GM18520 (cell line): ENCODE measurements around the gene OR51B6.
A peak's percentile ranks its signal among the peaks of the same experiment; 100 is the strongest.
"Not testable (repeated sequence)": the region's sequence is repeated elsewhere in the genome, so short reads cannot be mapped to it uniquely, and the experiment has no call there.

Source experiments
- ATAC-seq: cut with Tn5 transposase; IDR thresholded peaks from one replicate; pipeline ENCODE4 v1.9.1; 2021; ENCODE audit not compliant: unreplicated experiment

The OR51B6 gene, protein sequence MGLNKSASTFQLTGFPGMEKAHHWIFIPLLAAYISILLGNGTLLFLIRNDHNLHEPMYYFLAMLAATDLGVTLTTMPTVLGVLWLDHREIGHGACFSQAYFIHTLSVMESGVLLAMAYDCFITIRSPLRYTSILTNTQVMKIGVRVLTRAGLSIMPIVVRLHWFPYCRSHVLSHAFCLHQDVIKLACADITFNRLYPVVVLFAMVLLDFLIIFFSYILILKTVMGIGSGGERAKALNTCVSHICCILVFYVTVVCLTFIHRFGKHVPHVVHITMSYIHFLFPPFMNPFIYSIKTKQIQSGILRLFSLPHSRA

DNA sequence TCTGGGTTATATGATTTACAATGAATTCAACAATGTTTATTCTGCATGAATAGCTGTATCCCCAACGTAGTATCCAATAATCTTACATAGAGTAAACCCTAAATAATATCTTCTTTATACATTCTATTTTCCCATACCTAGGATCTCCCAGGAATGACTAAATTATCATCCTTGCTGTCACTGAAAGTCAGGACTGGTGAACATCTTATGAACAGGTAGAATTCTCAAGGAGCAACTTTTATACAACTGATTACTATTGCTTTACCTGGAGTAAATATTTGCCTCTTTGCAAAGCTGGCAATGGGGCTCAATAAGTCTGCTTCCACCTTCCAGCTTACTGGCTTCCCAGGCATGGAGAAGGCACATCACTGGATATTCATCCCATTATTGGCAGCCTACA lies at the start of gene OR51B6:
Gene OR51B6, plus strand, starts transcription at position 301 of the 400 bp plus-strand sequence. Its CDS starts 0 bp downstream, at position 301.
- no peak for ATAC-seq

DNA sequence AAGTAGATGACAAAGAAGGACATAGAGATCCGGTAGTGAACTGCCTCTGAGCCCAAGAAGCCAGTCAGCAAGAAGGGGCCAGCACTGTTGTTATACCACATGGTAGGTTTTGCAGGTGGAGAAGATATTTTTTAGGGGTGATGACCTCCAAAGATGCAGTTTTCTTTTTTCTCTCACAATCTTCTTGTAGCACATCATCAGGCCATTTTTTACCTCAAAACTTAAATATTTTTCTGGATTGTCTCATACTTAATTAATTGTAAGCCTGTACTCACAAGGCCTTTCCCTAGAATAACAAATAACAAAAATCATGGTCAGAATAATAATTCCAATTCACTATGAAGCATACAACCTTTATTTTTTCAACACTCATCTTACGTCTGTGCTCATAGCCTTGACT lies 49.5 kb upstream of the OR51B6 start, which contains the start of gene OR51B4:
Gene OR51B4, minus strand, starts transcription at position 101 of the 400 bp plus-strand sequence. Its CDS starts 0 bp downstream, at position 101.
- no peak for ATAC-seq

DNA sequence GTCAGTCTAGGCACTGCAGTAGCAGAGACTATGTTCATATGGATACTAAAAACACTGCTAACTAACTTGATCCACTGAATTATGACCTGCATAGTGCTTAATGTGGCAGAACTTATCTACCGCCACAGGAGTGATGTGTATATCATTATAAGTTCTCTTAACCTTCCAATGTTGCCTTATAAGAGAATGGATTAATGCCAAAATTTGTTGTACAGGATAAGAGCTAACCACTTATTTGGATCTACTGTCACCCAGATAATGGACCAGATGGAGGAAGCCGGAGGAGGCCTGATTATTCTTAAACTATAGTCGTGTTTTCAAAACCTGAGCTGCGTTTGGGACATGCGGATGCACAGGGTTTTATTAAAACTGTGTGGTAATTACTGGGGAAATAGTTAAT lies 47.7 kb upstream of the OR51B6 start:
- no peak for ATAC-seq

DNA sequence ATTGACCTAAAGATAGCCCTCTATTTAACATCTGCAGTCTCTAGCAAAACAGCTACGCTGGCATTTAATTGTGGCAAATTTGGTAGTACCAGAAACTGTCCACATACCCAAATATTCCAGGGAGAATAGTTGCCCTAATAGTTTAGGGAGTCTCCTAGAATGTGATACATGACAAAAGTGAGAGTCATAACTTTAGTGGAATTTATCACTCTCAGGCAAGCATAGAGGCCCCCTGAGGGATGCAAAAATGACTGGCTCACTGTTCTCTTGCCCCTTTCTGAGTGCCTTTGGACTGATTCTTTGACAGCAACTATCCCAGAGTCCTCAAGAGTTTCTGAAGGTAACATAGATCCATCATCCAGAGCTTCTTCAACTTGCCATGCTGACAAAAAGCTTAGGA lies 47.3 kb upstream of the OR51B6 start:
- no peak for ATAC-seq

DNA sequence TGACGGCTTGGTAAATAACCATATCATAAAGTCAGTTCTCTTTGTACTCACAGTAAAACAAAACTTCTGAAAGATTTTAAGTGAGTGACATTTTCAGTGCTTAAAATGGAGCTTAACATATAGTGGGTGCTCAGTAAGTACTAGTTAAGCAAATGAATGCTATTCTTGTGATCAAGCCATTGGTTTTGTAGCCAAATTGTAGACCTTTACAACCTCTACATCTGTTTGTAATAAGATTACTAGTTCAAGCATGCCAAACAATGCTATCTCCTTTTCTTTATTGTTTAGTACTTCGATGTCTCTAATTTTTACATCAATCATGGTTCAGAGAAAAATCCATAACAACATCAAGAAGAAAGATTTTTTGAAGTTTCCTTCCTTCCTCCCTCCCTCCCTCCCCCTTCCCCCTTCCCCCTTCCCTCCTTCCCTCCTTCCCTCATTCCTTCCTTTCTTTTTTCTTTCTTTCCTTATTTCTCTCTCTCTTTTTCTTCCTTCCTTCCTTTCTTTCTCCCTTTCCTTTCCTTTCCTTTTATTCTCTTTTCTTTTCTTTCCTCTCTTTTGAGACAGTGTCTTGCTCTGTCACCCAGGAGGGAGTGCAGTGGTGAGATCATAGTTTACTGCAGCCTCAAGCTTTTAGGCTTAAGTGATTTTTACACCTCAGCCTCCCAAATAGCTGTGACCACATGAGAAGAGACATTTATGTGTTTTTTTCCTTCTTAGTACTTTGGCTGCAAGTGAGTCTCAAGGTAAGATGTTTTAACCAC lies 43.9 kb upstream of the OR51B6 start:
- no peak for ATAC-seq

DNA sequence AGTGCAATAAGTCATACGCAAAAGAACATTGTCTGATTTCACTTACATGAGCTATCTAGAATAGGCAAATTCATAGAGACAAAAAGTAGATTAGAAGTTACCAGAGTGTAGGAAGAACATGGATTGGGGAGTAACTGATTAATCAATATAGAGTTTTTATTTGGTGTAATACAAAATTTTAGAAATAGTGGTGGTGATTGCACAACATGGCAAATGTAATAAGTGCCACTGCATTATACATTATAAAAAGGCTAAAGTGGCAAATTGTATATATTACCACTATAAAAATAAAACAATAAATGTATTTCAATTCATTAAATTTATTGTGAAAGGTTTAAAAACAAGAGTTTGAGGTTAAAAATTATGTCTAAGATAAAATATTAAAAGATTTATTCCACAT lies 40.9 kb upstream of the OR51B6 start:
- ATAC-seq: no peak

DNA sequence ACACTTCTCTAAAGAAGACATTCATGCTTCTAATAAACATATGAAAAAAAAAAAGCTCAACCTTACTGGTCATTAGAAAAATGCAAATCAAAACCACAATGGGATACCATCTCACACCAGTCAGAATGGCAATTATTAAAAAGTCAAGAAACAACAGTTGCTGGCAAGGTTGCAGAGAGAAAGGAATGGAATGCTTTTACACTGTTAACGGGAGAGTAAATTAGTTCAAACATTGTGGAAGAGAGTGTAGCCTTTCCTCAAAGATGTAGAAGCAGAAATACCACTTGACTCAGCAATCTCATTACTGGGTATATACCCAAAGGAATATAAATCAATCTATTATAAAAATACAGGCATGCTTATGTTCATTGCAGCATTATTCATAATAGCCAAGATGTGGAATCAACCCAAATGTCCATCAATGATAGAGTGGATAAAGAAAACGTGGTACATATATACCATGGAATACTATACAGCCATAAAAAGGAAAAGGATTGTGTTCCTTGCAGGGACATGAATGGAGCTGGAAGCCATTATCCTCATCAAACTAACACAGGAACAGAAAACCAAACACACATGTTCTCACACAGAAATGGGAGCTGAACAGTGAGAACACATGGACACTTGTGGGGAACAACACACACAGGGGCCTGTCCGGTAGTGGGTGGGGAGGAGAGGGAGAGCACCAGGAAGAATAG lies 37.8 kb upstream of the OR51B6 start:
- ATAC-seq: not testable (repeated sequence)

DNA sequence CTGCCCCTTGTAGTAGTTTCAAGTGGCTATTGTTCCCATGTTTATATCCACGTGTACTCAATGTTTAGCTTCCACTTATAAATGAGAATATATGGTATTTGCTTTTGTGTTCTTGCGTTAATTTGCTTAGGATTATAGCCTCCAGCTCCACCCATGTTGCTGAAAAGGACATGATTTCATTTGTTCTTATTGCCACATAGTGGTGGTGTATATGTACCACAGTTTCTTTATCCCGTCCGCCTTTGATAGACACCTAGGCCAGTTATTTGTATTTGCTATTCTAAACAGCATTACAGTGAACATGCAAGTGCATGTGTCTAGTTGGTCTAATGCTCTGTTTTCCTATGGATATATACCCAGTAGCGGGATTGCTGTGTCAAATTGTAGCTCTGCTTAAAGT lies 34.0 kb upstream of the OR51B6 start:
- ATAC-seq: no peak

DNA sequence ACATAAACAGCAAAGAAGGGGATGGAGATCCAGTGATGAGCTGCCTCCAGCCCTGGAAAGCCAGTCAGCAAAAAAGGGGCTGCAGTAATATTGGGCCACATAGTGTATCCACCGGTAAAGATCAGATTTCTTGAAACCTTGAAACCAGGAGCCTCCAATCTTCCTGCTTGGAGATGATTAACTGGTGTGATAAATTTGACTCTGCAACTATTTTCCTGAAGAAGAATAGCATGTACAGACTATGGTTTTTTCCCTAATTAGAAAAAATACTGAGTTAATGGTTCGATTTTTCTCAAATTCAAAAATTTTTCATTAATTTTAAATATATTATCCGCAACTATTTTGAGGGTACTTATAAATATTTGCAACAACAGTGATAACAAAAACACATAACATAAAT lies 27.1 kb upstream of the OR51B6 start, which contains the start of gene OR51B2:
Gene OR51B2, minus strand, starts transcription at position 101 of the 400 bp plus-strand sequence. Its CDS starts 0 bp downstream, at position 101.
- no peak for ATAC-seq

DNA sequence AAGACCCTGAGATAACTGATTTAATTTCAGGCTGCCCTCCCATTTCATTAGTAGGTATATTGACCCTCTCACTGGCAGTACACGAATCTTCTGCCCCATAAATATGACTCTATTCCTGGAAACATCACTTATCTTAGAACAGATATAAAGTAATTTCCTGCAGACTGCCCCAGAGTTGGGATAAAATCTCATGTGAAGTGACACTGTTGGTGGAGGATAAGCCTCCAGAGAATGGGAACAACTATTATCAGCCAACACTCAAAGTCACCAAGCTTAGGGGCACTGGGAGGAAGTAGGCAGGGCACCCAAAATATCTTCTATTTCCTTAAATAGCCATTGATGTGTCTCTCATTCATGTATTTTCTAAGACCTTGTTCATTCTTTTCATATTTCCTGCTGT lies 16.1 kb upstream of the OR51B6 start:
- ATAC-seq: no peak

DNA sequence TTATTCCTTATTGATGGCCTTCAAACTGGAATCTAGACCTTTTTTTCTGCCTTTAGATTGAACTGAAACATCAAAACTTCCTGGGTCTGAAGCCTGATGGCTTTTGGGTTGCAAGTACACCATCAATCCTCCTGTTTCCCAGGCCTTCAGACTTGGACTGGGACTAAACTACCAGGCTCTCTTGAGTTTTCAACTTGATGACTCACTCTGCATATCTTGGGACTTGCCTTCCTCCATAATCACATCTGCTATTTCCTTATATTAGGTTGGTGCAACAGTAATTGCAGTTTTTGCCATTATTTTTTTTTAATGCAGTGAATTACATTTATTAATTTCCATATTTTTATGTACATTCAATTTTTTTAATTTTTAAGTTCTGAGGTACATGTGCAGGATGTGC lies 15.0 kb upstream of the OR51B6 start:
- no peak for ATAC-seq

DNA sequence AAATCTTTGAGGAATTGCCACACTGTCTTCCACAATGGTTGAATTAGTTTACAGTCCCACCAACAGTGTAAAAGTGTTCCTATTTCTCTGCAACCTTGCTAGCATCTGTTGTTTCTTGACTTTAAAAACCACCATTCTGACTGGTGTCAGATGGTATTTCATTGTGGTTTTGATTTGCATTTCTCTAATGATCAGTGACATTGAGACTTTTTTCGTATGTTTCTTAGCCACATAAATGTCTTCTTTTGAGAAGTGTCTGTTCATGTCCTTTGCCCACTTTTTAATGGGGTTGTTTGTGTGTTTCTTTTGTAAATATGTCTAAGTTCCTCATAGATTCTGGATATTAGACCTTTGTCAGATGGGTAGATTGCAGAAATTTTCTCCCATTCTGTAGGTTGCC lies 14.1 kb upstream of the OR51B6 start:
- not testable (repeated sequence) for ATAC-seq

DNA sequence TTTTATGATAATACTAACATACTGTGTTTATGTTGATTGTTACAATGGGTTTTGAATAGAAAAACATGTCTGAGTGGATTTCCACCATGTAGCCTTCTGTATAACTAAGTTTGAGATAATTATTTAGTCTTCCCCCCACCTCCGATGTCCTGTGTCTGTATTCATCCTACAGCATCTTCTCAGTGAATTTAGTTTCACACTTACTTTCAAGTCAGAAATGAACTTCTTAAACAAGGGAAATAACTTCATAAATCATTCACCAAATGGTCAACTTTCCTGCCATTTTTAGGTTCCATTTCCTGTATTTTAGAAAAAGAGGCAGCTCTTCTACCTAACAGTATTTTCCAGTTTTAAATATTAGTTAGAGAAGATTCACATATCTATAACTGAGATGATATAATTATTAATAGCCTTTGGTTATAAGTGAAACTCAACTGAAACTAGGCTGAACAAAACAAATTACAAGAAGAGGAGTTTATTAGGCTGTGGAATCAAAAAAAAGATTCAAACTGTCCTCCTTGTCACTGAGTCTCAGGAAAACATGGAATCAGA lies 11.5 kb upstream of the OR51B6 start:
- peak; percentile 47 for ATAC-seq

DNA sequence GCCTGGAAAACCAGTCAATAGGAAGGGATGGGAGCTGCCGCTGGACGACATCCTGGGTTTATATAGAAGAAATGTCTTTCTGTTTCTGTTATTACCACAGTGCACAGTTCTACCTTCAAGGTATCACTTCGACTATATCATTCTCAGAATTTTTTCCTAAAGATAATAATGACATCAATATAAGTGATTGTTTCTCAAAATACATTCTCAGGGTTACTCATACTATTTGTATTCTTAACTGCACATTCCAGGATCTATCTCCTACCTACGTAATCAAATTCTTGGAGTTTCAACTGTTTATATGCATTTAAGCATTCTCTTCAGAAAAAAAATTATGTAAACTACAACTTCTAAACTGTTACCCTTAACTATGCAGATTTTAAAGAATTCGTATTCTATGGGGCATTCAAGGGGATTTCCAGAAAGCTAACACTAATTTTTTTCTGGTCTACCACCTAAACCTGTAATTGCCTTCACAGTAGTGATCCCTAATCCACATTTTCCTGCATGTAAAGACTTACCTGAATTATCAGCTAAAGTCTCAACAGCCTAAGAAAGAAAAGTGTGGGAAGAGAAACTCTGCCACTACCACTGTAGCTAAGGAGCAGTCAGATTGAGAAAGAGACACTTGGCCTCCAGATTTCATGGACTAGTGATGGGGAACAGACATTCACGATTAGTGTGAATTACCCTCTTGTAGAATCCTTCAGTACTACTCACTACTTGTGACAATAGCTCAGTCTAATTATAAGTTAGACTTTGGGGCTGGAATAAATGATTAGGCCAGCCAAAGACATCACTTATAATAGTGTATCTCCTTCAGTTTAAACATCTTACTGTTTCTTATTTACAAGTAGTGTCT lies 7.6 kb upstream of the OR51B6 start, which contains the start of gene OR51B5:
Gene OR51B5, minus strand, starts transcription at position 51 of the 862 bp plus-strand sequence. Its CDS starts 0 bp downstream, at position 51.
- no peak for ATAC-seq

DNA sequence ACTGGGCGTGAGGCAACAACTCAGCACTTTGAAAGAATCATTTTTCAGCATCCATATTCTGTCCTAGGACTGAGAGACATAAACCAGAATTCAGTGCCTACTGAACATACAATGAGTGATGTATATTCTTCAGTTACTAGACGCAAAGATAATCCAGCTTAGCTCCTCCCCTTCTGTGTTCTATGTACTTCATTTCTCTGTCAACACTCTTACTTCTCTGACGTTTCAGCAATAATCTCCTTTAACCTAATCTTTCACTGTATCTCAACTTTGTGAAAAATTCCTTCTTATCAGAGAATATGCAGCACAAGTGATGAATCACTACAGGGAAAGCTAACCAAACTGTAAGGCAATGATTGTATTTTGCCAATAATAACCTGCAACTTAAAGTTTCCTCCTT lies 5.5 kb upstream of the OR51B6 start:
- no peak for ATAC-seq

DNA sequence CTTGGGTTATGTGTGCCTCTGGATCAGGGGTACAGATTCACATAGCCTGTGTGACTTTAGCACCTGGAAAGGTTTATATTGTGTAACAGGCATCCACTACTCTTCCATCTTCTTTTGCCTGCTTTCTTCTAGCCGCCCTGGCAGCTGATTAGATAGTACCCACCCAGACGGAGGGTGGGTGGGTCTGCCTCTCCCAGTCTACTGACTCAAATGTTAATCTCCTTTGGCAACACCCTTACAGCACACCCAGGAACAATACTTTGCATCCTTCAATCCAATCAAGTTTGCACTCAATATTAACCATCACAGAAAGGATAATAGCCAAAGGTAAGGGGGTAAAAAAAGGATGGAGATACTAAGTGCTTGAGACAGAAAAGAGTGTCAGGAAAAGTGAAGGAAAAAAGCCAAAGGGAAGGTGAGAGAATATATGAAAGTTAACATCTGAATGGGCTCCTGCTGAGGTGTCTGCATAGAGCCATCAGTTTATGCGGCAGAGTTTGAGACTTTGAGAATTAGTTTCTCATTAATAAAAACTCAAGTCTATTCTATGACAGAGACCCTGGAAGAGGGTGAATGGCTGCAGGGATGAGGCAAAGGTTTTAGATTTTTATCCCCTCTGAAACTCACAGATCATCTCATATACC lies 2.6 kb upstream of the OR51B6 start:
- ATAC-seq: no peak

DNA sequence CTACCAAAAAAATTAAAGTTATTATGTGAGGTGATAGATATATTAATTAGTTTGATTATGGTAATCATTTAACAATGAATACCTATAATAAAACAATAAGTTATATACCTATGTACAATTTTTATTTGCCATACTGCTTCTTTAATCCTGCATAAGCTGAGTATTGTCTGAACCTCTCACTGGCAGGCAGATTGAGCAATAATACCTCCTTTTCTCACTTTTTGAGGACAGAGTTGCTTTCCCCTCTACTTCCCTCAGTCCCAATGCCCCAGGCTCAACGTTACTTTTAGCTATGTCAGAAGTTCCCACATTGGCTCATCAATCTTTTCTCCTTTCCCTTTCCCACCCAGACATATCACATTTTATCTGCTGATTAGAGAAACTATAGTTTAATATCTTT lies 1.8 kb upstream of the OR51B6 start:
- no peak for ATAC-seq

DNA sequence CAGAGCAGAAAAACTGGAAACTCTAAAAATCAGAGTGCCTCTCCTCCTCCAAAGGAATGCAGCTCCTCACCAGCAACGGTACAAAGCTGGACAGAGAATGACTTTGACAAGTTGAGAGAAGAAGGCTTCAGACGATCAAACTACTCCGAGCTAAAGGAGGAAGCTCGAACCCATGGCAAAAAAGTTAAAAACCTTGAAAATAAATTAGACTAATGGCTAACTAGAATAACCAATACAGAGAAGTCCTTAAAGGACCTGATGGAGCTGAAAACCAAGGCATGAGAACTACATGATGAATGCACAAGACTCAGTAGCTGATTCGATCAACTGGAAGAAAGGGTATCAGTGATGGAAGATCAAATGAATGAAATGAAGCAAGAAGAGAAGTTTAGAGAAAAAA lies 4.7 kb downstream of the OR51B6 start:
- ATAC-seq: not testable (repeated sequence)

DNA sequence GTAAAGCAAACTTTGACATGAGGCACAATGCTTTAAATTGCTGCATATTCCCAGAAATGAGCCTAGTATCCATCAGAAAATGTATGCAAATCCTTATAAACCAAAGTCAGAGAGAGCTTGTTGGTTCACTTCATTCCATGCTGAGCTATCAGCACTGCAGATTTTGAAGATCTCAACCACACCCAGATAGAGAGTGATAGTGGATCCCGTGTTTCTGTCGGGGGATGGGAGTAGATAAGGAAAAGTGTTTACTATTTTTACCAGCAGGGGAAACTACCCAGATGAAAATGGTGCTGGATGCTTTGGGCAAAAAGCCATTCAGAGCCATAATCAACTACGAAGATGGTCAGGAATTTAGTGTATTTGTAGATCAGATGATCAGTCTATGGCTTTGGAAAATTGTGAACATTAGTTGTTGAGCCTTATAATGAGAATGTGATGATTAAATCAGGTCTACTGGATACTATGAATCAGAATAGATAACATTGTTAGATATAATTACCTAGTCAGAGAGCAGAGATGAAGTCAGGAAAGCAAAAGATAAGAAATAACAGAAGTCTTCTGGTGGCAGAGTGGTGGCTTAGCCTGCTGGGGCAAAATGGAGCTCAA lies 10.8 kb downstream of the OR51B6 start:
- no peak for ATAC-seq
